ENCODE results near the gene ERVFRD-1. TPM values are rescaled to one million over a fixed set of nuclear protein-coding genes. Genes with fewer than 3 reads are reported as not detected.

ERVFRD-1 gene
- total RNA-seq, 3 donors from 2014 or later: 0.80 TPM; not detected in 2

- no peaks in the 10 kb centered on the region for H3K36me3 ChIP-seq
- DNase-seq (ENCODE audit: low spot score in 2 of 2): no peak
- TF ChIP-seq POLR2AphosphoS5 (IDR thresholded peaks at IDR 0.05) (no peak), POLR2A (IDR thresholded peaks at IDR 0.05) (no peak)
- H3K27ac ChIP-seq: no peak overlapping the region
- H3K4me1 ChIP-seq: no peaks in the 10 kb centered on the region
- H3K27me3 ChIP-seq: no peaks in the 10 kb centered on the region
- no peaks in the 10 kb centered on the region for H3K9me3 ChIP-seq
- intact Hi-C loops (cut with DNase I; ENCODE audit: low total_unique reads): no loop called here
- H3K4me3 ChIP-seq: no peak overlapping the region
Observed at GRCh38 chr6:11136809-11137208, 25.3 kb upstream of the ERVFRD-1 start.

DNA sequence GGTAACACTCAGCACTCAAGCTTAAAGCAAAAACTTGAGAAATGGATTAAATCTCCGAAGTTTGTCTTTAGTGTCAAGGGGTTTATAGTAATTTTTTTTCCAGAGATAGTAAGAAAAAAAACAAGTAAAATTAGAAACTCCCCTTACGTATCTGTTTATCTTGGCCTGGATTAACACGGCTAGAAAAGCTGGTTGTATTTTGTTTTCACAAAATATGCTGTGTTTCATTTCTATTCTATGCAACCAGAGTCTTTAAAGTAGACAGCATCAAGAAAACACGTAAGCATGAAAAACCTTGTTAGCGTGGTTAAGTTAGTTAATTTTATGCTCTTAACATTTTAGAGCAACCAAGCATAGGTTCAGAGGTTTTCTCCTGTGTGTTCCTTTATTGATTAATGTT lies 21.8 kb upstream of the ERVFRD-1 start:
- Histone ChIP-seq H3K36me3 (no peaks in the 10 kb centered on the region), H3K4me3 (no peak overlapping the region), H3K27ac (no peak overlapping the region), H3K4me1 (no peaks in the 10 kb centered on the region), H3K27me3 (no peaks in the 10 kb centered on the region), H3K9me3 (no peaks in the 10 kb centered on the region)
- TF ChIP-seq CTCF (IDR thresholded peaks at IDR 0.05) (no peak), POLR2A (IDR thresholded peaks at IDR 0.05) (no peak), POLR2AphosphoS5 (IDR thresholded peaks at IDR 0.05) (no peak)
- intact Hi-C loops (cut with DNase I; ENCODE audit: low total_unique reads): no loop called here
- no peak for DNase-seq (ENCODE audit: low spot score in 2 of 2)

DNA sequence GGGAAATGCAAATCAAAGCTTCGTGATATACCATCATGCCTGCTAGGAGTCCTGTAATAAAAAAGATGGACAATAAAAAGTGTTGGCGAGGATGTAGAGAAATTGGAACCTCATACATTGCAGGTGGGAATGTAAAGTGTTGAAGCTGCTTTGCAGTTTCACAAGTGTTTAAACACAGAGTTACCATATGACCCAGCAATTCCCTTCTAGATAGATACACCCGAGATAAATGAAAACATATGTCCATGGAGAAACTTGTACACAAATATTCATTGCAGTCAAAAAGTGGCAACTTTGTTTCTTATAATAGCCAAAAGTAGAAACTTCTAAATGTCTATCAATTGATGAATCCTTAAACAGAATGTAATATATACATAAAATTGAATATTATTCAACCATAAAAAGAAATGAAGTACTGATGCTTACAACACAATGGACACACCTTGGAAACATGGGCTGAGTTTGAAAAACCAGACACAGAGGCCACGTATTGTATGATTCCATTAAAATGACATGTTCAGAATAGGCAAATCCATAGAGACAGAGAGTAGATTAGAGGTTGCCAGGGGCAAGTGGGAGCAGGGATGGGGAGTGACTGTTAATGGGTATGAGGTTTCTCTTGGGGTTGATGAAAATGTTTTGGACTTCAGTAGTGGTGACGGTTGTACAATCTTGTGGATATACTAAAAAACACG lies 20.8 kb upstream of the ERVFRD-1 start:
- Histone ChIP-seq H3K27ac (no peak overlapping the region), H3K27me3 (no peaks in the 10 kb centered on the region), H3K4me3 (no peak overlapping the region), H3K36me3 (no peaks in the 10 kb centered on the region), H3K9me3 (no peaks in the 10 kb centered on the region), H3K4me1 (no peaks in the 10 kb centered on the region)
- TF ChIP-seq CTCF (IDR thresholded peaks at IDR 0.05): no peak
- TF ChIP-seq POLR2AphosphoS5 (IDR thresholded peaks at IDR 0.05): no peak
- no peak for TF ChIP-seq POLR2A (IDR thresholded peaks at IDR 0.05)
- intact Hi-C loops (cut with DNase I; ENCODE audit: low total_unique reads): no loop called here
- no peak for DNase-seq (ENCODE audit: low spot score in 2 of 2)

DNA sequence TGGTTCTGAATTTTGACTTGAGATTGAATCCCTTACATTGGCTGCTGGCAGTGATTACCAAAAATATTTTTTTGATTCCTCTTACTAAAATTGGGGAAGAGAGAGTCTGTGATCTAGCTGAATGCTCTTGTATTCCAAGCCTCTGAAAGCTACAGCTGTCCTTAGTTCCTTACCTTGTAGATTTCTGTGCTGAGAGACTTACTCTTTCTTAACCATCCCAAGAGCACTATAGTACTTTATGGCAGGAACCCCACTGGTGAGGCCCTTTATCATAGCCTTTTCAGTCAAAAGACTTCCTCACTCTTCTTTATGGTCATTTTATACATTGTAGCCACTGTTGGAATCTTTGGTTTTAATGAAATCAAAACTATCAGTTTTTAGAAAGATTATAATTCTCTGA lies 19.1 kb upstream of the ERVFRD-1 start:
- no peak overlapping the region for H3K27ac ChIP-seq
- H3K4me1 ChIP-seq: no peaks in the 10 kb centered on the region
- TF ChIP-seq POLR2AphosphoS5 (IDR thresholded peaks at IDR 0.05) (no peak), POLR2A (IDR thresholded peaks at IDR 0.05) (no peak), CTCF (IDR thresholded peaks at IDR 0.05) (no peak)
- H3K27me3 ChIP-seq: no peaks in the 10 kb centered on the region
- intact Hi-C loops (cut with DNase I; ENCODE audit: low total_unique reads): no loop called here
- no peak overlapping the region for H3K4me3 ChIP-seq
- no peak for DNase-seq (ENCODE audit: low spot score in 2 of 2)
- no peaks in the 10 kb centered on the region for H3K36me3 ChIP-seq
- no peaks in the 10 kb centered on the region for H3K9me3 ChIP-seq

- Histone ChIP-seq H3K9me3 (no peaks in the 10 kb centered on the region), H3K4me1 (no peaks in the 10 kb centered on the region), H3K27ac (no peak overlapping the region), H3K27me3 (no peaks in the 10 kb centered on the region), H3K4me3 (no peak overlapping the region), H3K36me3 (no peaks in the 10 kb centered on the region)
- TF ChIP-seq POLR2A (IDR thresholded peaks at IDR 0.05) (no peak), CTCF (IDR thresholded peaks at IDR 0.05) (no peak), POLR2AphosphoS5 (IDR thresholded peaks at IDR 0.05) (no peak)
- intact Hi-C loops (cut with DNase I; ENCODE audit: low total_unique reads): no loop called here
- DNase-seq (ENCODE audit: low spot score in 2 of 2): no peak
Observed at GRCh38 chr6:11129908-11130565, 18.5 kb upstream of the ERVFRD-1 start.
